Left hindlimb (tissue), 1 donor: Measurements from ENCODE around the gene SH3RF3.
A peak's percentile ranks its signal among the peaks of the same experiment; 100 is the strongest.

Experiments used
- DNase-seq: peaks from one replicate; pipeline ENCODE4 v3.0.0-alpha.2; 2018

SH3RF3 gene

DNA sequence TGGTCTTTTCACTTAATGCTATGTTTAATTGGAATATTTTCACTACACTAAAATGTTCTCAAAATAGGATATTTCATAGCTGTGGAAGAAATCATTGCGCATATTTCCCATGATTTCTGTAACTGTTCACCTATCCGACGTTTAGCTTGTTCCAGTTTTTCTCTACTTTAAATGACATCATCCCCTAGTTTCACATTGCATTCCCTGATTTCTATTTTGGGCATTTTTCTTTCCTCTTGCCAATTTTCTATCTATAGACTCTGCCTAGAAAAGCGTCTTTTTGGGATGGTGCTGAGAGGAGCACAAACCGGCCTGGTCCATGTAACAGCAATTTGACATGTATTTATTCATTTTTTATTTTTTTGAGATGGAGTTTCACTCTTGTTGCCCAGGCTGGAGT lies 163.4 kb downstream of the SH3RF3 start:
- no peak for DNase-seq

DNA sequence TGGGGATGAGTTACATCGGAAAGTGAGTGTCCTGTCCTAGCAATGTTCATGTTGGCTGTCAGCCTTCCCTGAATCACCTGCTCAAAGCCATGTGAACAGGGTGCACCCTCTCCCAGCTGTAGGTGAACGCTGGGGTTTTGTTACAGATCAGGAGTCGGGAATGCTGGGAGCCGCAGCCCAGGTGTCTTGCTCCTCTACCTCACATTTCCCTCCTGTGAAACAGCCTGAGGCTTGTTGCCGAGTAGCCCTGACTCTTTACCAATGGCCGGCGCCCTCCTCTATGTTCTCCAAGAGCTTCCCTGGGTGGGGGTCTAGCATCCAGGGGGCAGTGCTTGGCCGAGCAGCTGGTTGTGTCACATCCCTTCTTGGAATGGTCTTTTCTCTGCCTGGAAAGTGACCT lies 164.7 kb downstream of the SH3RF3 start:
- DNase-seq = no peak

DNA sequence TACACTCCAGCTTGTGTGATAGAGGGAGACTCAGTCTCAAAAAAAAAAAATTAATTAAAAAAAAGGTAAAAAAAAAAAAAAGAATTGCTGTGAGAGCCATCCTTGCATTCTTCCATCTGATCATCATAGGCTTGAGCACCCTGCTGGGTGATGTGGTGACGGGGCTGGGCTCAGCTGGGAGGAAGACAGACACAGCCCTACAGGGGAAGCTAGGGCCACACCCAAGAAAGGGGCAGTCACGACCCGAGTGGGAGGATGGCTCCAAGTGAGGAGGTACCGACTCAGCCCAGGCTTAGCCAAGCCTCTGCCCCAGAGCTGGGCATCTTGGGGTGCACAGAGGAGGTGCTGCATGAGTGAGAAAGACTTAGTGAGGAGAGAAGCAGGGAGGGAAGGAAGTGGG lies 165.5 kb downstream of the SH3RF3 start:
- no peak for DNase-seq

DNA sequence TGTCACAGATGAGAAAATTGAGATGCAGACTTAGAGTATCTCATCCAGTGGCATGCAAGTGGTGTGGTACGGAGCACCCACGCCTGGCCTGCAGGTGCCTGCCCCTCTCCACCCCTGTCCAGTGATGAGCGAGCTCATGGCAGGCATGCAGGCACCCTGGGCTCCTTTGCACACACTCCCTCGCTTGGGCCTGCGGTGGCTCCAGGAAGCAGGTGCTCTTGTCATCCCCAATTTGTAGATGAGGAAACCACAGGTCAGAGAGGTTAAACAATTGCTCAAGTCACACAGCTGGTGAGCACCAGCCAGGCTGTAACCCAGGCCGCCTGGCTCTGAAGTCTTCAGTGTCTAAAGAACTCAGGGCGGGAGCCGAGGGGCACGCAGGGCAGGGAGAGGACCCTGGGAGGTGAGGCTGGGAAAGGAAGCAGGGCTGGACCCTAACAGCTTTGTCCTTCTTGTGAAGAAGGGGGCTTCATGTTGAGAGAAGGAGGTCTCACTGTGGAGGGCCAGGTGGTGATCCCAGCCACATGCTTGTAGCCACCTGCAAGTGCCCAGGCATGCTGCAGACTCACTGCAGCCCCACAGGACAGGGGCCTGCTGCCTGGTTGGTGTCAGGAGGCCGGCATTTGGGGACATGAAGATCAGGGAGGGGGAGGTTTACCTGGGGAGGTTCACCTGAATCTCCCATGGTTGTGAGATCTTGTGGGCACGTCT lies 166.2 kb downstream of the SH3RF3 start:
- no peak for DNase-seq

DNA sequence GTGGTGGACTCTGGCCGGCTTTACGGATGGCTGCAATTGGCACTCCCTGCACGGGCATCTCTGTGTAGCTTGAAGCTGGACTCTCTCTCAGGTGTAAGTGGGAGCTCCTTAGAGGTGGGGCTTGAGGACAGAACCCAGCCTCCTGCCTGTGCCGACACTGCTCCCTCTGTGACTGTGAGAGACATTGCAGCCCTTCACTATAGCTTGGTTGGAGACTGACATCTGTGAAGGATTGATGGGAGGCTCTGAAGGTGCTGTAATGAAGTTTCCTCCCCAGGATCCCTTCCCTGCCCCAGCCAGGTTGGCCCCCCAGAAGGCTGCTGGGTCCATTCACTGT lies 166.7 kb downstream of the SH3RF3 start:
- DNase-seq = no peak

DNA sequence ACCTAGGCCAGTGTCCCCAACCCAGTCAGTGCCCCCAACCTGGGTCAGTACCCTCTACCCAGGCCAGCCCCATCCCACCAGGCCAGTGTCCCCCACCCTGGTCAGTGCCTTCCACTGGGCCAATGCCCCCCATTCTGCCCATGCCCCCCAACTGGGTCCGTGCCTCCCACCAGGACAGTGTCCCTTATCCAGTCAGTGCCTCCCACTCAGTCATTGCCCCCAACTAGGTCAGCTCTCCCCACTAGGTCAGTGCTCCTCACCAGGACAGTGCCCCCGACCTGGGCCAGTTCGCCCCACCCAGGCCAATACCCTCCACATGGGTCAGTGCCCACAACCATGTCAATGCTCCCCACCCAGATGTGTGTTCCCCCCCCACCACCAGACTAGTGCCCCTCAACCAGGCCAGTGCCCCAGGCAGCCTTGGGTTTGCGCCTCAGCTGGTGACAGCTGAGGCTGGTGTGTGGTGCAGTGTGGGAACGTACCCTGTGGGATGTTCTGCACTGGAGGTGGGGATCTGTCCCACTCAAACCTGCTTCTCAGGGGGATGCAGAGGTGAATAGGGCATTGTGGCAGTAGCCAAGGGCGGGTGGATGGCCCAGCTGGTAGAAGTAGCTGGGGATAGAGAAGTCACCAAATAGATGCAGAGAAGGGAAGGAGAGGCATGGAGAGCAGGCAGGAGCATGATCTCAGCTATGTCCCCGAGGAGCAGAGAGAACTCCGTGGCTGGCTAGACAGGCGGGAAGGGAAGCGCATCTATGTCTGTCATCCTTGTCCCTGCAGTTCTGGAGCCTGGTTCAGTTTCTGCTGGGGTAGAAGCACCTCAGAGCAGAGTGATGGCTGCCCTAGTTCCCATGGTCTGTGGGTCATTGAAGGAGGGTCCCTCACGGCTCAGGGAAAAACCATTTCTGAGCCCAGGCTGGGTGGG lies 168.8 kb downstream of the SH3RF3 start:
- DNase-seq = no peak

DNA sequence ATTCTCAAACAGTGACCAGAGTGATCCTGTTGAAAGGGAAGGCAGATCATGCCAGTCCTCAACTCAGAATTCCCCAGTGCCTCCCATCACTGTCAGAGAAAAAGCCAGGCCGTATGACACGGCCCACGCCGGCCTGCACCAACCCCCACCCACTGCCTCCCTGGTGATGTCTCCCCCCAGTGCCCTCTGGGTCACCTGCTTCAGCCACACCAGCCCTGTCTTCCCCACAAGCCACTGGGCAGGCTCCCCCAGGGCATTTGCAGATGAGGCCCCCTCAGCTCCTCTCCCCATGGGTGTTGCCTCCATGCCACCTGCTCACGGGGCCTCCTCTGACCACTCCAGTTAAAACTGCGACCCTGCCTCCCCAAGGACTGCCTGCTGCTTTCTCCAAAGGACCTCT lies 169.8 kb downstream of the SH3RF3 start:
- DNase-seq = no peak

DNA sequence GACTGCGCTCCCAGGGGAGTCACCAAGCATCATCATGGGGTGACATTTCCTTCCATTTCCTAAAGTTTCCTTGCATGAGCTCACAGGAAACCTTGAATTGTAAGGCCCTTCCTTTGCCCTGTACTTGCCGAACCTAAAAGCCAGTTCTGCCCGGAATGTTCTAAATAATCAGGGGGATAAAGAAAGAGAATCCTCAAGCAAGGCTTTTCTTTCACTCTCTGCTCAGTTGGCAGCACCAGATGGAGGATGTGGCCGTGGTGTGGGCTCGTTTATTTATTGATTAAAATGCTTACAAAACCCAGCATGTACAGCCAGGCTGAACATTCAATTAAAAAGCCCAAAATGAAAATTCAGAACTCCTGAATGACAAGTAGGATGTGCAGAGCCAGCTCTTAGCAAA lies 170.5 kb downstream of the SH3RF3 start:
- no peak for DNase-seq

DNA sequence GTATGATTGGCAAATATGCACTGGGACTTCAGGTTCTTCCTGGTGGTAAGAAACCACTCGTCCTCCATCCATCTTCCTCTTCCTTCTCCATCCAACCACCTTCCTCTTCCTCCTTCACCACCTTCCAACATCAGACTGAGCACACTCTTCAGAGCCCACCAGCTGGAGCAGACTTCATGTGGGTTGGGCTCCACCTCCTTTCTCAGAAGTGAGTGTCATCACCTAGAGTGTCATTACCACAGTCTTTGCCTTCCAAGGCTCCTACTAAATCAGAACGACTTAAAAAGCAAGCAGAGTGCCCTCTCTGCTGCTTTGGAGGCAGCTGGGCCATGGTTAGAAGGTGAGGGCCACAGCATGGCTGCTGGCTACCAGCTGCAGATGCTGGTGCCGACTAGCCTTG lies 171.6 kb downstream of the SH3RF3 start:
- no peak for DNase-seq

DNA sequence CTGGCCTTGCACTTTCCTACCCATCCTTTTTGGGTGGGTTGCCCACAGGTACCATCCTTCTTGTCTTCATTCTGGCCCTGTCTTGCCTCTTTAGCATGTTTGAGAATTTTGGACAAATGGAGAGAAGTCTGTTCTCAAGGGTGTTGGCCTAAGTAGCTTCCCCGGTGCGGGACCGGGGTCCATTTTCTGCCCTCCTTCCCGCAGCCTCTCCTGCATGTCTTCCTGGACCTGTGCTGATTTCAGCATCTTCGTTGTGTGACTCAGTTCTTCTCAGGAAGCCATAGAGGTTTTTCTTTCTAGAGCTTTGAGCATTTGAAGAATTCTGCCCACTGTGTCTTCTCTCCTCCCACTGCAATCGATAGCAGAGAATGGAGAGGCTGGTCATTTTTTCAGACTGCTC lies 172.7 kb downstream of the SH3RF3 start:
- DNase-seq = no peak

DNA sequence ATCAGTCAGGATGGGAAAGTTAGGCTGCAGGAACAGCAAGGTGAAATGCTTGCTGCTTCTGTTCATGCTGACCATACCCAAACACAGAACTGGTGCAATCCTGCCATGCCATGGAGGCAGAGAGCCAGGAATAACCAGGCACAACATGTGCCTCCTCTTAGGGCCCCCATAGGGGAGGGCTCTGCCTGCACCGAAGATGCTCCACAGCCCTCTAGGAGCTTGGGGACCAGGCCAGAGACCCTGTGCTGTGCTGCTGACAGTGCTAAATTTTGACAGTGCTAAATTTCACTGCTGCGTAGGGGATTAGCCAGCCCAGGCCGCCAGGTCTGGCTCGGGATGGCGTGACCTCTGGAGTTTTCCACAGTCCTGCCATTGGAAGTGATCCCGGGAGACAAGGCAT lies 173.3 kb downstream of the SH3RF3 start:
- DNase-seq = no peak

DNA sequence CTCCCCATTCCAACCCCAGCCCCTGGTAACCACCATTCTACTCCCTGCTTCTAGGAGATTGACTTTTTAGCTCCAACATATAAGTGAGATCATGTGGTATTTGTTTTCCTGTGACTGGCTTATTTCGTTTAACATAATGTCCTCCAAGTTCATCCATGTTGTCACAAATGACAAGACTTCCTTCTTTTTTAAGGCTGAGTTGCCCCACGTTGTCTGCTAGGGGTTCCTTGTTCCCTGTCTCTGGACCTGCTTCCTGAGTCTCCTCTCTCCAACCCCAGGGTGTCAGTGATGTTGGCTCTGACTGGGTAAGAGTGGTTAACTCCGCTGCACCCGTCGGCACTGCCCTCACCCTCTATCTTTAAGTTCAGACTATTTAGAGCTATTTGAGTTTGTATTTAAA lies 175.2 kb downstream of the SH3RF3 start:
- DNase-seq = no peak

DNA sequence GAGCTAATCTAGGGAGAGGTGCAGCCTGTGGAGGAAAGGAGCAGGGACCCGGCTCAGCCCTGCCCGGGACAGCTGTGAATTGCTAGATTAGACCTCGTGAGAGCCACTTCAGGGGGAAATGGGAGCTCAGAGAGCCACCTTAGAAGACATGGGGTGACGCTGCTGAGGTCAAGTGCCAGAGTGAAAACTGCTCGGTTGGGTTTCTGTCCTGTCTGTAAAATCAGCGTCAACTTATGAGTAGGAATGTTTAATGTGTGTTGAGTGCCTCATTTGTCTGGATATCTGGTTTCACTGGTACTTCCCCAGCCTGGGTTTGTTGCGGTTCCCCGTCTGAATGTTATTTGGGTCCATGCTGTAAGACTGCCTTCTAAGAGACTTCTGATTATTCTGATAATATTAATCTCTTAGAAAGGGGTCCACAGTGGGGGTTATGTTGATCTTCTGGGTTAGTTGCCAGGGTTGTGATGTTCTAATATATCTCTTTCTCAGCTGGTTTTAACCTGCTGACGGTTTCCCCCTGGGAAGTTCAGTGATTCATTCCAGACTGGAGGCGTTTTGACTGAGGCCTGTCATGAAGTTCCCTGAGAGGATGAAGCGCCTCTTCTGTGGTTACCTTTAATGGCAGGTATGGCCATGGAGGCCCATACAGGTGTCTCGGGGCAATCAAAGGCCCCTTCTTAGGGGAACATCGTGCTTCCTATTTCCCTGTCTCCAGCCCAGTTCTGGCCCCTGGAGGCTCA lies 175.9 kb downstream of the SH3RF3 start:
- DNase-seq = no peak

DNA sequence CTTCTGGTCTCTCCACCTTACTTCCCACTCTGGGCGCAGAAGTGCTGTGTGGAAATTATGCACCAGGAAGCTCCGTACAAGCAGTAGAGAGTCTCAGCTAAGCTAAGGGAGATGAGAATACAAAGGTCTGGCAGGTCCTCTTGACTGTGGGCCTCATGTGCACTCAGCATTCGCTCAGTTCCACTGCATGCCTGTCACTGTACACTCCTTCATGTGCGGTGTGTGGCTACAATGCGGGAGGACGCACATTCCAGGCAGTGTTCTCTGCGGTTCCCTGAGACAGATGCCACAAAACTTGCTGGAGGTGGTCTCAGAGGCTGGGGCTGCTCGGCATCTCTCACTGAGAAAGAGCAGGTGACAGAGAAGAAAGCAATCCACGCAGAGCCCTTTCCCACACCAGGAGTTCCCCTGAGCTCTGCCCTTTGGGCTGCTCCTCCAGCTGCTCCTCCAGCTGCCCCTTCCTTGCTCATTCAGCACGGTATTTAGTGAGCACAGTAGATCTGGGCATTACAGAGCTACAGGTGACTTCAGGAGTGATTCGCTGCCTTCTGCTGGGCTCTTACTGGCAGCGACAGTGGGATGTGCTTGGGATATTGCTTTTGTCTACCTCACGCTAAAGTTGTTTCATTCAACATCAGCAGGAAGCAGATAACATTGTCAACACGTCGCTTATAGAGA lies 176.6 kb downstream of the SH3RF3 start:
- no peak for DNase-seq

DNA sequence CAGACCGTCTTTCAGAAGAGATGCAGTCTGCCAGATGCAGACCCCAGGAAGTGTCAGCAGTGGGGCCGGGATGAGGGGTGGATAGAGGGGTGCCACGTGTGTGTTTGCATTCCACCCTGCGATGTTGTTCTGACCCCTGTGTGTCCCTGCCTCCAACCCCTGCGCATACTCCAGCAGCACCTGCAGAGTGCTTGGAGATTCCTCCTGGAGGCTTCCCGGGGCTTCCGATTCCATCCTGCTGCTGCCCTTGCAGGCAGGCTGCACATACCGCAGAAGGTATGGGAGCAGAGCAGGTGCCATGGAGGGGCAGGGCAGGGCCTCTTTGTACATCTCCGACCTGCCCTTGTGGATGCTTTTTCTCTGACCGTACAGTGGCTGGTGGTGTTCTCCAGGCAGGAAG lies 177.2 kb downstream of the SH3RF3 start:
- DNase-seq = no peak

DNA sequence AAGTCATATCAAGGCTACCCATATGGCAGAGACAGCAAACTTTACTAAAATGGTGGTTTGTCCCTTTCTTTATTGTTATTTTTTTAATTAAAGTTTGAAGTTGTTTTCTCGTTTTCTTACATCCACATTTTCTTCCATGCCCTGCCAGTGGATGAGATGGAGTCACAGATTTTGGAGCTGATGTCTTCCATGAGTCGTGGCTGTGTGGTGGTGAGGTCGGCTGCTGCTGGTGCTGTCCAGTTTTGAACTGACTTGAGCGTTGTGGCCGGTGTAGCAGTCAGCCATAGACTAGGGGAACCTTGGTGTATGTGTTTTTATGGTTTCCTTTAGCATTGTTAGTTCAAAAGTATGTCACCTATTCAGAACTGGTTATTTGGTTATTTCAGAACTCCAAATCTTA lies 182.8 kb downstream of the SH3RF3 start:
- DNase-seq = no peak

DNA sequence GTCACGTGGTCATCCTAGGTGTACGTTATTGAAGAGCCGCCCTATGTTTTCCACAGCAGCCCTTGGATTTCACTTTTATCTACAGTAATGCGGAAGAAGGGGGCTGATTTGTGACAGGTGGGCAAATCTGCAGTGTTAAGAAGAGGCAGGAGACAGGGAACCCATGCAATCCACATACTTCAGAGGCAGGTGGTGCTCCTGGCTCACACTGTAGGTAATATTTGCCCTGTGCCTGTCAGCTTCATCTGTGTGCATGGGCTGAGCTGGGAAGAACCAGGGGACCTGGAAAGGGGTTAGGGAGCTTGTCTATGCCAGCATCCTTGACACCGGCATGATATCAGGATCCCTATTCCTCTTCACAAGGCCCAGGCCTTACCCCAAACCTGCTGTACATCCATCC lies 183.9 kb downstream of the SH3RF3 start:
- no peak for DNase-seq

DNA sequence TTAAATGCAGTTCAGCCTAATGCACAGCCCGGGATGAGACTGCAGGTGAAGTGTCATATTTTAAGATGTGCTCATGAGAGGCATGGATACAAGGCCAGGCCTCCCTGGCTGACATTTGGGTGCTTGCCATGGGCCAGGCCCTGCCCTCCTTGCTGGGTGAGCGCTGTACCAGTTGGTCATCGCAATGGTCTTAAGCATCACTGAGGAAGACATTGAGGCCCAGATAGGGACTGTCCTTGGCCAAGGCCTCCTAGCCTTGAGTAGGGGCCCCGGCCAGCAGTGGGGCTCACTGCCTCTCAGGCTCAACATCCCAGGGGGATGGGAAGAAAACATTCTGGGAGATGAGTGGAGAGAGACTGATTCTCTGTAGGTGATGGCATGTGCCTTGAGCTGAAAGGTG lies 184.3 kb downstream of the SH3RF3 start:
- DNase-seq = no peak

DNA sequence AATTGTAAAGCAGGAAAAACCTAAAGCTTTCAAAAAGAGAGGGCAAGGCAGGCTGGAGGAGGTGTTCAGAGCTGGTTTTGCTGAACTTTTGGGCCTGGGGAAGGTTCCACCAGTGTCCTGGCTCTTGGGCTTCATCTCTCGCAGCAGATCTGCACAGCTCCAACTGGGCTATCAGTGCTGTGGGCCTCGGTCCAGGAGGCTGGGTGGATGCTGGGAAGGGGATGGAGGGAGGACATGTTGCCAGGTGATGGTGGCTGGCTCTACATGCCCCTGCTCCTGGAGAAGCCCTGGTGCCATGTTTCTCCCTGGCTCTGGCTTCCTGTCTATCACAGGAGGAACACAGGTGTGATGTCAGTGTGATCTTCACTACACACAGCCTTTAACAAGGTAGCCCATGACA lies 187.1 kb downstream of the SH3RF3 start:
- no peak for DNase-seq

DNA sequence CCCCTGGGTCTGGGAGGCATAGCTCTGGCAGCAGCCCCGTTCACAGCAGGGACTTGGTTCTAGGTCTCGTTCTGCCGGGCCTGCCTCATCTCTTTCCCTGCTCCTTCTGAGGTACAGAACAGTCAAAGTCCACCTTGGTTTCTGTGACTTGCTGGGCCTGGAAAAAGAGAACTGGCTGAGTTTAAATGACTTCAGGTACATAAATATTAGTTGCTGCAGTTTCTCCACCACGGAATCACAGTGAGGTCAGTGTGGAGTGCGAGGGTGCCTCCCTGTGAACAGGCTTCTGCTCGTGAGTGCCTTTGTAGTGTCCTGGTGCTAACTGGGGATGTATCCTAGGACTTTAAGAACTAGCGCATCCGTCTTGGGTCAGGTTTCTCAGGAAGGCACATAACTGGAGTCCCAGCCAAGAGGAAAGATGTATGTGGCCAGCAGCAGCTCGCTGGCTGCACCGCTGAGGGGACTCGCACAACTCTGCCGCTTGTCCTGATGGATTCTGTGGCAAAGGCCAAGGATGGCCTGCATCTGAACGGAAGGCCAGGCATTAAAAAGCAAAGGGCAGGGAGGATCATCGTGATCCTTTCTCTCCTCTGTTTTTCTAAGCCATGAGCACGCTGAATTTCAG lies 188.6 kb downstream of the SH3RF3 start:
- peak; percentile 60 for DNase-seq

DNA sequence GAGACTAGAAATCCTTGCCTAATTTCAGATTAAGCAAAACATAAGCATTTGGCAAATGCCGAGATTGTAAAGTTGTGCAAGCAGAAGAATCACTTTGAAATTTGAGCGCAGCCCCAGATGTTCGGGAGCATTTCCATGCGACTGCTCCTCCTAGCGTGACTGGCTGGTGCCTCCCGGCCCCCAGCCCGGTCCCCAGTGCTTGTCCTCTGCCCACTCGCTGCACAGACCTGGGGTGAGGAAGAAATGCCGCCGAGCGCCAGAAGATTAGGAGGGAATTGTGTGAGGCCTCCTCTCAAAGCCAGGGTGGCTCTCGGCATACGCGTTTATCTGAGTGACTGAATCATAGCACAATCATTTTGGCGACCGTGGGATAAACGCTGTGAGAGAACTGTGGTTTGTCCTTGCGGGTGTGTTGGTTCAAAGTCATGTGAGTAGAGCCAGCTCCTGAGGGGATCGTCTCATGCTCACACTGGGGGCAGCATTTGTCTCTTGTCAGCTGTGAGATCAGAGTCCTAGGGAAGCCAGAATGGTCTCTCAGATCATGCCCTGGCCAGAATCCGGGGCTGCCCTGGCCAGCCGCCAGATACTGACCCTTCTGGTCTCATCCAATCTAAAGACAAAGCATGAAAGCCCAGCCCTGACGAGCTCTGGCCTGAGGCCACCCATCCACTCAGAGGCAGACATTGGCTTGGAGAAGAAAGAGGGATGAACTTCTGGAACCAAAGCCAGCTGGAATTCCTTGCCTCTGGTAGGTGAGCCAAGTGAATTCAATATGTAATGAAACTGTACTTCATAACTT lies 189.3 kb downstream of the SH3RF3 start:
- DNase-seq = peak; percentile 93

DNA sequence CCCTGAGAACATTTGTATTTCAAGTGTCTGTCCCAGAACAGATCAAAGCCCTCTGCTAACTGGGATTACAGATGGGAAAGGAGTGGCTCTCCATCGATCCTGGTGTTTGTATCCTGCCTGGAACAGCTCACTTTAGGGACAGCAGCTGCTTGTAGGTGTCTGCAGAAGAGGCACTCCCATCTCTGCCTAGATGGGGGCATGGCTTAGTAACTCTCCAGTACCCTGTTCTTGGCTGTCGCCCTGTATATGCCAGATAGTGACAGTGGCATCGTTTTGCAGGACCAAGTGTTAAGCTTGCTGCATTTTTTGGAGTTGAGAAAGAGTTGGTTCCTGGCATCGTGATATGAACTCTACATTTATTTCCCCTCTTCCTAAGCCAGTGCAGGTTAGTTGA lies 189.9 kb downstream of the SH3RF3 start:
- DNase-seq = no peak
